ENCODE data around the gene GTF2F2.
"Not testable (repeated sequence)": the region's sequence is repeated elsewhere in the genome, so short reads cannot be mapped to it uniquely, and the experiment has no call there.

The GTF2F2 gene

GRCh38 chr13:45218689-45219088, 98.4 kb downstream of the GTF2F2 start:
- DNase-seq (ENCODE audit: low spot score) = no peak

DNA sequence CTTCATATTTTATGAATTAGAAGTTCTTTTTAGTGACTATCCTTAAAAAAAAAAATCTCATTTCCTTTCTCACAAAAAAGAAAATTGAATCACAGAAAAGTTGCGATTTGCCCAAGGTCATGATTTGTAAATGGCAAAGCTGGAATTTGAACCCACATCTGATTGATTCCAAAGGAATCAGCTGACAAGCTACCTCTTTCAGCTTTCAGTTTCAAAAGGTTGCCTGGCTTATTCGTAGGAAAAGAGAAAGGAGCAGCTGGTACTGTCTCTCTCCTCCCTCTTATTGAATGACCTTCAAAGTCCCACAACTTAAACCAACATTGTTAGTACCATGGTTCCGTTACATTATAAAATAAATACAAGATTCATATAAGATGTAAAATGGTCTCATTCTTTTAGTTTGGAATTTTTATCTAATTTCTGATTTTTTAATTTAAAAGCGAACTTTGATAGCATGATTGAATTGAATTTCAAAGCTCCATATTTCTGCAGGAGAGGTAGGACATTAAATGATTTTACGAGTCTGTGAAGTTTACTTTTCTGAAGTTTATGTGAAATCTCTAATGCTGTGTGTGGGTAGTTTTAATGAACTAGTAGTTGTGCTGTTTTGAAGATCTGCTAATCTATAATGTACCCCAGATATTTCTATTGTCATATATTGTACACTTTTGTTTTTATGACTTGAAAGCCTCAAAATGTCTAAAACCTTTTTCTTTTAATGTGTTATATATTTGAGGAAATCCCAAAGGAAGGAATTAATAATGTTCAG, 99.0 kb downstream of the GTF2F2 start:
- peak; percentile 38 for DNase-seq (ENCODE audit: low spot score)

DNA sequence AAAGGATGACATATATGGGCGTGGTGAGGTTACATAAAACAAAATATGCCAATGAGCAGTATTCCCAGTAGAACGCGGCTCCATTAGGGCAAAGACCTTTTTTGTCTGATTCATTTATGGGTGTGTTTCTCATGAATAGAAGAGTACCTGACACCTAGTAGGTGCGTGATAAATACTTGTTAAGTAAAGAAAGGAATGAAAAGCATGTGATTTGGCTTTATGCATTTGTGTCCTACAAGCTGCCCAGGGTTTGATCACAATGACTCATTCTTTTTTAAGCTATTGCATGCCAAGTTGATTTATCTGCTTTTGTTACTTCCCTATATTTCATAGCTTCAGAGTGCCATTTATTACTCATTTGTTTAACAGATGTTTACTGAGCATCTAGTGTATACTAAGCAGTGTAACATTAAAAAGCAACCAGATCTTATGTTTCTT, 99.6 kb downstream of the GTF2F2 start:
- peak; percentile 95 for DNase-seq (ENCODE audit: low spot score)

DNA sequence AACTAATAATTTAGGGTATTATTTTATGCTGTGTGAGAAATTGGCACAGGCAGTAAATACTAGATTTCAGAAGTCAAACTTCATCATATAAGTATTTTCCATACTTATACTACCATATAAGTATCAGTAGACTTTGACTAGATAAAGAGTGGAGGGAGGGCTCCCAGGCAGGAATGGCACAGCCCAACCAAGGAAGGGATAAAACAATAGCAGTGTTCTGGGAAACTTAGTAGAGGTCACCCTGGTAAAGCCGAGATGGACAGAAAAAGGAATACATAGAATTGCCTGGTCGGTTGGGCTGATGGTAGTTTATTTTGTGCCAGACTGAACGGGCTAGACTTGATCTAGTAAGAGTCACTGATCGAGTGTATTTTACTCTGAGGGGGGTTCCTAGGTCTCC, 100.1 kb downstream of the GTF2F2 start:
- no peak for DNase-seq (ENCODE audit: low spot score)

DNA sequence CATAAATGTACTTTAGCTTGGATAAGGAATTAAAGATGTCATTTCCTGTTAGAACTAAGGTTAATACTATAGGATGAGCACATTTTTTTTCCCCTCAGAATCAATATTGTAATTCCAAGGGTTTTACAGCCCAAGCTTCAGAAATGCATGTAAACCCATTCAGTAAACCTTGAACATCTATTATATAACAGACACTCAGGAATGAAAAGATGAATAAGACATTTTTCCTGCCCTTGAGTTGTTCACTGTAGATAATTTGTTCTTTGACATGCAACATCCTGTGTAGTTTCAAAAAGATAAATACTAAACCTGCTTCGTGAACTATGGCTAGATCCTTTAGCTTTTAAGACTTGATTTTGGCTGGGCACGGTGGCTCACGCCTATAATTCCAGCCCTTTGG, 102.2 kb downstream of the GTF2F2 start:
- no peak for DNase-seq (ENCODE audit: low spot score)

DNA sequence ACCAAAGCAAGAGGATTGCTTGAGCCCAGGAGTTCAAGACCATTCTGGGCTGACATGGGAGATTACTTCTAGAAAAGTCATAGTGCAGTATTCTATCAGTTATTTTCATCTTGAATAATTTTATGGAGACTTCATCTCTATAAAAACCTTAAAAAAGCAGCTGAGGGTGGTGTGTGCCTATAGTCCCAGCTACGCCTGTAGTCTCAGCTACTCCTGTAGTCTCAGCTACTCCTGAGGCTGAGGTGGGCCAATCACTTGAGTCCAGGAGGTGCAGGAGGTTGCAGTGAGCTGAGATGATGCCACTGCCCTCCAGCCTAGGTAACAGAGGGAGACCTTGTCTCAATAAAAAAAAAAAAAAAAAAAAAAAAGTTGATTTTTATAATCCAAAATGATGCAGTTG, 102.6 kb downstream of the GTF2F2 start:
- DNase-seq (ENCODE audit: low spot score) = no peak

DNA sequence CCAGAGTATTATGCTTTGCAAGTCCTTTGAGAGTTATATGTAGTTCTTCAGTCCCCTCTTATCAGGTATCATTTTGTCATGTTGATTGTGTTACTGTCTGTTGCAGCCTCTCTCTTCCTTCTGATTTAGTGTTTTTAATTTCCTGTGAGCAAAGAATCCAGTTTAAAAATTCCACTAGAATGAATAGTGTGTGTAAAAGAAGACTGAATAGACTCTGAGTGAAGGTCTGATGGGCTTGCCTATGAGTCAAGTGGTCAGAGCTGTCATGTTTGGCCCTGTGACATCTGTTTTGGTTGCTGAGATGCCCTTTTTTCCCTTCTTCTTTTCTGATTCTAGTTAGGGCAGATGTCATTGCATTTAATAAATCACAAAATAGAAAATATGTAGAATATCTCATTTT, 103.9 kb downstream of the GTF2F2 start:
- peak; percentile 58 for DNase-seq (ENCODE audit: low spot score)

GRCh38 chr13:45225370-45225769, 105.1 kb downstream of the GTF2F2 start:
- no peak for DNase-seq (ENCODE audit: low spot score)

- DNase-seq (ENCODE audit: low spot score) = no peak
Observed at GRCh38 chr13:45226024-45226423, 105.7 kb downstream of the GTF2F2 start.

- DNase-seq (ENCODE audit: low spot score) = no peak
Observed at GRCh38 chr13:45228002-45228401, 107.7 kb downstream of the GTF2F2 start.

- DNase-seq (ENCODE audit: low spot score) = no peak
Observed at GRCh38 chr13:45229172-45229571, 108.9 kb downstream of the GTF2F2 start.

GRCh38 chr13:45231305-45231704, 111.0 kb downstream of the GTF2F2 start:
- DNase-seq (ENCODE audit: low spot score) = no peak

DNA sequence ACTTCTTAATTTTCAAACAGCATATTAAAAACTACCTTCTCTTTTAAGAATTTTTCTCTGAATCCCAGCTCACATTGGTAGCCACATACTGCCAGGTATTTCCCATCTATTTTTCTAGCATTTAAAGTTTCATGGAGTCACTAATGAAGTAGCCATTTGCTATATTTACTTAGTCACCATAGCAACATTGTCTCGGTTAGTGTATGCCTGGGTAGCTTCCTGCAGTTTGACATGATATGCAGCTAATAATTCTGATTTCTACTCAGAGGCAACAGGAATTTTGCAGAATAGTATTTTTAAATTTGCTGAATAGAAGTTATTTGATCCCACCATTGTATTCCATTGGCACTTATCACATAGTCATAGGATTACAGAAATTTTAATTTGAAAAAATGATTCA, 111.4 kb downstream of the GTF2F2 start:
- DNase-seq (ENCODE audit: low spot score) = peak; percentile 64

DNA sequence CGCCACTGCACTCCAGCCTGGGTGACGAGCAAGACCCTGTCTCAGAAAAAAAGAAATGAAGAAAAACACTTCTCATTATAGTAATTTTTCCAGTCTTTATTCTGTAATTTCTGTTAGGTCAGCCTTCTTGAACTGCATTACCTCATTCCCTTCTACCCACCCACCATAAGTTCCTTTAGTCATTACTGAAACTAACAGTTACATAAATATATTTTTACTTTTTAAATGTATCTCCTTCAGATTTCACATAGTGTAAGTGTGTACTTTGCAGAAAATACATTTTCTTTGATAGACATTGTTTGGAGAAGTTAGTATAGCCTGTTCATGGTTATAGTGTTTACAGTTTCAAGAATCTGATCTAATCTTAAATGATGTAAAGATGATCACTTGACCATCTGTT, 112.3 kb downstream of the GTF2F2 start:
- DNase-seq (ENCODE audit: low spot score) = no peak

- no peak for DNase-seq (ENCODE audit: low spot score)
Observed at GRCh38 chr13:45238945-45239795, 118.9 kb downstream of the GTF2F2 start.

GRCh38 chr13:45240143-45240542, 119.8 kb downstream of the GTF2F2 start:
- DNase-seq (ENCODE audit: low spot score) = no peak

DNA sequence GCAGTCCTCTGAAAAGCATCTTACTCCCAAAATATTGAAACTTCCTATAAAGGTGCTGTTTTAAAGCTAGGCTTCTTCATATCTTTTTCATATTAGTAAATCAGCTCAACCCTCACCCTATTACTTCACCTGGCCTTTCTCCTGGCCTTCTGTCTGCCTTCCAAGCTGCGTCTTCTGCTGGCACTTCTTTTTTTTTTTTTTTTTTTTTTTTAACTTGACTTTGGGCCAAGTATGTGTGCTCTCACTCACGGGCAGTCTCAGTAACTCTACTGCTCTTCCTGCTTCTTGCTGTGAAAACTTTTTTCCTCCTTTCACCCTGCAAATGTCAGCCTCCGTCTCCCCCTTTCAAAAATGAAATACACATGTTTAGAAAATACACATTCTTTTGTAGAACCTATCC, 121.8 kb downstream of the GTF2F2 start:
- DNase-seq (ENCODE audit: low spot score) = peak; percentile 58

- DNase-seq (ENCODE audit: low spot score) = no peak
Observed at GRCh38 chr13:45242524-45242923, 122.2 kb downstream of the GTF2F2 start.

DNA sequence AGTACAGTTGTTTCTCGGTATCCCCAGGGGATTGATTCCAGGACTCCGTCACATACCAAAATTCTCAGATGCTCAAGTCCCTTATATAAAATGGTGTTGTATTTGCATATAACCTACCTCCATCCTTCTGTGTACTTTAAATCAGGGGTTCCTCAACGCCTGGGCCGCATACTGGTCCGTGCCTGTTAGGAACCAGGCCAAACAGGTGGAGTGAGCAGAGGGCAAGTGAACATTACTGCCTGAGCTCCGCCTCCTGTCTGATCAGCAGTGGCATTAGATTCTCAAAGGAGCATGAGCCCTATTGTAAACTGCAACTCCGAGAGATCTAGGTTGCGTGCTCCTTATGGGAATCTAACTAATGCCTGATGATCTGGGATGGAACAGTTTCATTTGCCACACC, 122.8 kb downstream of the GTF2F2 start:
- DNase-seq (ENCODE audit: low spot score) = no peak

GRCh38 chr13:45244736-45245135, 124.4 kb downstream of the GTF2F2 start:
- not testable (repeated sequence) for DNase-seq (ENCODE audit: low spot score)

DNA sequence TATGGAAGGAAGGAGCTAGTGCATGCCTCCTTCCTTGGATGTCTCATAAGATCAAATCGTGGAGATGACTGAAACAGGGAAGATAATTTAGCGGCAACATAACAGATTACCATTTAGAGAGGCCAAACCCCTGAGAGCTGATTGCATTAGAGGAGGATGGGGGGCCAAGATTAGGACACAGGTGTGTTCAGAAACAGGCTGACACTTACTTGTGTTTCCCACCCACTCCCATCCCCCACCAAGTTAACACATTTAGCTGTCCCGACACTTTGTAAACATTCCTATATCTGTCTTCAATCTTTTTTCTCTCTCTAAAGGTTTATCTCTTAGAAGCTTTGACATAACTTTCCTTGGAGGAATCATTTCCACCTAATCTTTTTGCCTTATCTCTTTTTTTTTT, 129.4 kb downstream of the GTF2F2 start:
- DNase-seq (ENCODE audit: low spot score) = no peak

DNA sequence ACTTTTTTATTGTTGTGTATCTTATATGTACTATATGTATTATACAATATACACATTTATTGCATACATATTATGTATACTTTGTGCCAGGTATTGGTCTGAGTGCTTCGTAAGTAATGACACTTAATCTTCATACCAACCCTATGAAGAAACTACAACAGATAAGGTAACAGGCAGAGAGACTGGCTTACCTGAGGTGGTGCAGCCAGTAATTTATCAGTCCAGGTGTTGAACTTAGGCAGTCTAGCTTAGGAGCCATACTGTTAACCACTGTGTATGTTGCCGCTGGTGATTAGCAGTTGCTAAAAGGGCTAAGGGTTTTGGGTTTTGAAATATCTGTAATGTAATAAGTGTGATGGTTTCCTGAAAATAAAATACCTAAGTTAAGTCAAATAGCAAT, 134.1 kb downstream of the GTF2F2 start:
- DNase-seq (ENCODE audit: low spot score) = no peak

DNA sequence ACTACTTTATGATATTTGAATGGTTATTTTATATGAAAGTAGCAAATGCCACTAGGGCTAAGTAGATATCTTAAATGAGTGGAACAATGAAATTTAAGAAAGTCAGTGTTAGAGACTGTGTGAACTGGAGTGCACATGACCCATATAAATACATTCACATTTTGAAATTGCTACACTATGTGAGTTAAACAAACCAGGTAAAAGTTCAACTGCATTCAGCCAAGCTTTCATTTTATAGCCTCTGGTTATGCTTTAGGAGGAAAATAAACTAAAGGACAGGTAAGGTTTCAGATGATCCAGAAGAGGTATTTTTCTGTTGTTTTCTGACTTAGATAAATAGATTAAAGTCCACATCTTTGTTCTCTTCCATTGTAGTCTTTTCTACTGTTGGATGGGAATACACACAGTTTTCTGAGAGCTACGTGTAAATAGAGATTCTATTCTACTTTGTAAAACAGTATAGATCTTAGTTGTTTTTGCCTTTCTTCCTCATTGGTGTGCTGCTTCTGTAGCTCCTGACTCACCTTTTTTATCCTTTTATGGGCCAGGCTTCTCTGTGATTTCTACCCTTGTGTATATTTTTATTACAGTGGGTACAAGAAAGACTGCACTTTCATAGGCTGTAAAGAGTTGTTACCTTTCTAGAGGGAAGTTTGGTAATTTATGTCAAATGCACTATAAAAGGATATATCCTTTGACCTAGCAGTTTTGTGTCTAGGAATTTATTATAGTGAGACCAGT, 135.1 kb downstream of the GTF2F2 start:
- DNase-seq (ENCODE audit: low spot score) = no peak
